ENCODE data around the gene LHB.

Gene LHB

GRCh38 chr19:49010453-49010852, 6.4 kb downstream of the LHB start:
- no peak for DNase-seq (ENCODE audit: low read depth in 2 of 2)

GRCh38 chr19:49009828-49010227, 7.1 kb downstream of the LHB start:
- DNase-seq (ENCODE audit: low read depth in 2 of 2), result no peak

DNA sequence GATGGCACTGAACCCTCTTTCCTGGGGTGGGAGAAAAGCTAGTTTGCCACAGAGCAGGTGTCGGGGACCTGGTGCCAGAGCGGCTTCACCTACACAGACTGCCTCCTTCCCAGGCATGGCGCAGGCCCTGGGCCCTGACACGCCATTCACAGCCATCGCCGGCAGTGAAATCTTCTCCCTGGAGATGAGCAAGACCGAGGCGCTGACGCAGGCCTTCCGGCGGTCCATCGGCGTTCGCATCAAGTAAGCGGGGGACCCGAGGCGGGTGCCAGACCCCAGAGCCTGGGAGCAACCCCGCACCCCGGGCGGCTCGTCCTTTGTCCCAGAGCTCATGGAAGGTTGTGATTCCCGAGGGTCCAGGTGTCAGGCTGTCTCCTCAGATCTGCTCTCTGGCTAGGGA, 10.0 kb downstream of the LHB start:
- no peak for DNase-seq (ENCODE audit: low read depth in 2 of 2)

DNA sequence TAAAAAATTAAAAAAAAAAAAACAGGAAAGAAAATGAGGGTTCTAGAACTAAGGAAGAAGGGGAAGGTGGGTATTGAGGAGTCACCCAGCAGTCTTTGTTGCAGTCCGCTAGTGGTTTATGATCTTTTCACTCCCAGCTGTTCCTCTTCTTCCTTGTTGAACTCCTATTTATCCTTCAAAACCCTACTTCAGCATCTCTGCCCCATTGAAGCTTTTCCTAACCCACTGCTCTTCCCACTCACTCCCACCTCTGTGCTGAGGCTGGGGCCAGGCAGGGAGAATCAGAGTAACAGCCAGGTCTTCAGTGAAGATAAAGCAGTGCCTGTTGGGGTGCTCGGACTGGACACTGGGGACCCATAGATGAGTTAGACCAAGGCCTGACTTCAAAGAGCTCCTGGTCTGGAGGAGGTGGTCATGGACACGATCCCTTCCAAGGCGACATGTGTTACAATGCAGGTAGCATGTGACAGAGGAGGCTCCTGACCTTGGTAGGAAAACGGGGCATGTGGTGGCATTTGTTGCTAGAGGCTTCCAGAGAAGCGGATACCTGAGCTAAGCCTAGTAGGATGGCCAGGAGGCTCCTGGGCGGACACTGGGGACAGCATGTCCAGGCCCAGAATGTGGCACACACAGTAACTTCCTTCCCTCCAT, 11.8 kb downstream of the LHB start:
- no peak for DNase-seq (ENCODE audit: low read depth in 2 of 2)

GRCh38 chr19:49004133-49004532, 12.8 kb downstream of the LHB start:
- DNase-seq (ENCODE audit: low read depth in 2 of 2), result no peak

DNA sequence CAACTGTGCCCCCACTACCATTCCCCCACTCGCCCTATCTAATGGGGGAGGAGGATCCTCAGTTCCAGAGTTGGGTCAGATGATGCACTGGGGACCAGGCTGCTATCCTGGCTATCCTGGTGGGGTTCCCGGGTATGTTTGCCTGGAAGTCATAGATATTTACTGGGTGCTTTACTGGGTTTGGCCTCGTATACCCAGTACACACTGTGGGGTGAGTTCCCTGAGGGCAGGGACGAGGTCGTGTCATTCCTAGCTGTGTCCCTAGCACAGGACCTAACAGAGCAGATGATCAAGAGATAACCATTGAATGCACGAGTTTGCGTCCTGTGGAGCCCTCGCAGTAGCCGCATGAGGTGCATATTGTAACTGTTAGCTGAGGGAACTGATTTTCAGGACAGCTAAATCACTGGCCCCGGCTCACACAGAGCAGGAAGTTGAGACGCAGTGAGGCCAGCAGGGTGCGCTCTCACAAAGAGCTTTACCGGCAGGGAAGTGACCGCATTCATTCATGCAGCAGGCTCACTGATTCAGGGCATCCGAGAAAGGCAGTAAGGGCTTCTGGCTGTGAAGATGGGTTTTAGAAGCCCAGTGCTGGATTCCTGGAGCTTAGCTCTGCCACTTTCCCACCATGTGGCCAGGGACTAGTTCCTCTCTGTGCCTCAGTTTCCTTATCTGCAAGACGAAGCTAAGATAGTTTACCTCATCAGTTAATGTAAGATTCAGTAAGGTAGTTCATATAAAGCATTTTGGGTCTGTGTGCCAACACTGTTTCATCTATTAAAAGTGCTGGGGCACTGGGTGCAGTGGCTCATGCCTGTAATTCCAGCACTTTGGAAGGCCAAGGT, 17.2 kb downstream of the LHB start:
- no peak for DNase-seq (ENCODE audit: low read depth in 2 of 2)

GRCh38 chr19:48997972-48998371, 18.9 kb downstream of the LHB start:
- no peak for DNase-seq (ENCODE audit: low read depth in 2 of 2)

- no peak for DNase-seq (ENCODE audit: low read depth in 2 of 2)
Observed at GRCh38 chr19:48994035-48994386, 22.9 kb downstream of the LHB start.

GRCh38 chr19:48993175-48994034, 23.5 kb downstream of the LHB start, which contains the start of the genes GYS1 and RUVBL2:
GYS1 (minus strand) TSS chr19:48993309; CDS start chr19:48993112, 197 bp downstream.
RUVBL2 (plus strand) TSS chr19:48993887; CDS start chr19:48993912, 25 bp downstream.
- peak; percentile 99 for DNase-seq (ENCODE audit: low read depth in 2 of 2)

DNA sequence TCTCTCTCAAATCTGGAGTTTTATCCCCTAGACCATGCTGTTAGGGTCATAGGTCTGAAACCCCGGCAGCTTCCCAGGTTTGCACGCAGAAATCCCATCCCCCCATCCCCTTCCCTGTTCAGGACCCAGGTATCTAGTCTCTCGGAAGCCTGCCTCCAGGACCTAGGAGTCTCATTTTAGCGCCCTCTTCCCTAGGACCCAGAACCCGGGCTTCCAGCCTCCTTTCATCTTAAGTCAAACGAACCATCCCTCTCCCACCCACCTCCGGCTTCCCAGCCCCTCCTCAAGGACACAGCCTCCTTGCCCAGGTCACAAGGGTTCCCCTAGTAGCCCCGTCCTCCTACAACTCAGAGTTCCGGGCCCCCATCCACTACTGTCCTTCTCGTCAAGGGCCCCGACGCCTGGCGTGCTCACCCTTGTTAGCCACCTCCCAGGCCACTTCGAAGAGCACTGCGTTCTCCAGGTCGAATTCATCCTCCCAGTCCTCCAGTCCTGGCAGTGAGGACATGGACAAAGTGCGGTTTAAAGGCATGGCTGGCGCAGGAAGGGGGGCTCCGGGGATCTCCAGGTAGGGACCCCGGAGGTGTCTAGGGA, 24.2 kb downstream of the LHB start:
- no peak for DNase-seq (ENCODE audit: low read depth in 2 of 2)

GRCh38 chr19:48991873-48992580, 24.9 kb downstream of the LHB start:
- no peak for DNase-seq (ENCODE audit: low read depth in 2 of 2)

DNA sequence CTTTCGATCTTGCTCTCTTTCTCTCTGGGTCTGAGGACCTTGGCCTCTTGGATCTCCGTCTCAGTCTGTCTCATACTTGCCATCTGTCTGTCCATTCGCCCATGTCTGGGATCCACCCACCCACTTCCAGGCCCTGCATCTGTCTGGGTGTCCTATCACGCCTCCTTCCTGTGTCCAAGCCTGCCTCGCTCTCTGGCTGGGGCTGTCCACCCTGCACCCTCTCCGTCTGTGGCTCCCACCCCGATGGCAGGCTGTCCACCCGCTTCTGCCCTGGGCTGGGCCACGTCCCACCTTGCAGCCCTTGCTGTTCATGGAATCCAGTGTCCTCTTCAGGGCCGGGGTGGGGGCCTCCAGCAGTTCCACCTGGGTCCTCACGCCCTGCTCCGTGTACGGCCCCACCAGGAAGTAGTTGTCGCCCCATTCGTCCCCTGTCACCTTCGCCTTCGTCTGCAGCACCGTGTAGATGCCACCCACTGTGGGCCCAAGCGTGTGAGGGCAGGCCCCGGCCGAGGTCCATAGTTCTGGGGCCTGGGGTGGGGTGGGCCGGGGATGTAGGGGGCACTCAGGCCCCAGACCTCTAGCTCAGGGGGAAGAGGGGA, 25.8 kb downstream of the LHB start:
- DNase-seq (ENCODE audit: low read depth in 2 of 2), result no peak

- DNase-seq (ENCODE audit: low read depth in 2 of 2), result no peak
Observed at GRCh38 chr19:48990400-48990799, 26.5 kb downstream of the LHB start.

GRCh38 chr19:48989701-48990291, 27.1 kb downstream of the LHB start:
- DNase-seq (ENCODE audit: low read depth in 2 of 2), result no peak

- DNase-seq (ENCODE audit: low read depth in 2 of 2), result no peak
Observed at GRCh38 chr19:48988860-48989259, 28.0 kb downstream of the LHB start.

- no peak for DNase-seq (ENCODE audit: low read depth in 2 of 2)
Observed at GRCh38 chr19:48988286-48988685, 28.6 kb downstream of the LHB start.

- DNase-seq (ENCODE audit: low read depth in 2 of 2), result no peak
Observed at GRCh38 chr19:48987323-48987722, 29.6 kb downstream of the LHB start.

- no peak for DNase-seq (ENCODE audit: low read depth in 2 of 2)
Observed at GRCh38 chr19:48986211-48986610, 30.7 kb downstream of the LHB start.

- no peak for DNase-seq (ENCODE audit: low read depth in 2 of 2)
Observed at GRCh38 chr19:48985711-48986110, 31.2 kb downstream of the LHB start.

DNA sequence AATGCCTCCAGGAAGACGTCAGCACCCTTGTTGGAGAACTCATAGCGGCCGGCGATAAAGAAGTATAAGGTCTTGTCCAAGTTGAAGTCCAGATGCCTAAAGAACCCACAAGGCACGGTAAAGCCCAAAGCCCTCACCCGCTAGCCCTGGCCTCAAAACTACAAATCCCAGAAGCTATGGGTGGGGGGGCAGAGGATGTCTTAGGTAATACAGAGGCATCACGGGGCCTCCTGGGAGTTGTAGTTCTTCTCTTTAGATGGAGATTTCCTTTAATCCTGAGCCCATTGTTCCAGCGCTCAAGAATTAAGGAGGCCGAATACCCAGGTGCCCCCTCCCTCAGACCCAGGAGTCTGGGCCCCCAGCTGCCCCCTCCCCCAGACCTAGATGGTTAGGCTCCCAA, 34.6 kb downstream of the LHB start:
- no peak for DNase-seq (ENCODE audit: low read depth in 2 of 2)
